Measurements from ENCODE around the gene ZNF839.
"Not testable (repeated sequence)": the region's sequence is repeated elsewhere in the genome, so short reads cannot be mapped to it uniquely, and the experiment has no call there.

ZNF839 gene

GRCh38 chr14:102319351-102320032 is at the start of gene ZNF839:
TSS of gene ZNF839 (plus strand) at chr14:102319746. CDS start at chr14:102319766, 20 bp downstream.
- DNase-seq, result peak; percentile 86 to 95

GRCh38 chr14:102272392-102272791 is 47.2 kb upstream of the ZNF839 start:
- DNase-seq, result peak in 1 of 2 donors; percentile 12

DNA sequence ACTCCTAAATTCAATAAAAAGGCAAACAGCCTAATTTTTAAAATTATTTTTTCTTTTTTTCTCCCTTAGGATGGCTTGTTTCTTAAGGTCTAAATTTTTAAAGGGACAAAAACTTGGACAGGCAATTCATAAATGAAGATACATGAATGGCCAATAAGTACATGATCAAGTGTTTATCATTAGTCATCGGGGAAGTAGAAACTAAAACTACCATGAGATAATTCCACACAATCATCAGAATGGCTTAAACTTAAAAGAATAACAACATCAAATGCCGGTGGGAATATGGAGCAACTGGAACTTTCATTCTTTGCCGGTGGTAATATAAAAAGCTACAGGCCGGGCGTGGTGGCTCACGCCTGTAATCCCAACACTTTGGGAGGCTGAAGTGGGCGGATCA is 43.7 kb upstream of the ZNF839 start:
- no peak for DNase-seq

GRCh38 chr14:102277874-102278630 is 41.5 kb upstream of the ZNF839 start:
- no peak for DNase-seq

GRCh38 chr14:102278631-102278935 is 41.0 kb upstream of the ZNF839 start:
- DNase-seq, result no peak

DNA sequence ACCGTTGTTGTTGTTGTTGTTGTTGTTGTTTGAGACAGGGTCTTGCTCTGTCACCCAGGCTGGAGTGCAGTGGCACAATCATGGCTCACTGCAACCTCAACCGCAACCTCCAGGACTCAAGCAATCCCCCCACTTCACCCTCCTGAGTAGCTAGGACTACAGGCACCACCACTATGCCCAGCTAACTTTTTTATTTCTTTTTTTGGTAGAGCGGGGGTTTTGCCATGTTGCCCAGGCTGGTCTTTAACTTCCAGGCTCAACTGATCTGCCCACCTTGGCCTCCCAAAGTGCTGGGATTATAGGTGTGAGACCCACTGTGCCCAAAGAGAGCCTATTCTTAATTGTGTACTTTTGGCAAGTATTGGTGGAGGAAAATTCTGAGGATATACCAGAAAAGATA is 40.3 kb upstream of the ZNF839 start:
- DNase-seq, result no peak

DNA sequence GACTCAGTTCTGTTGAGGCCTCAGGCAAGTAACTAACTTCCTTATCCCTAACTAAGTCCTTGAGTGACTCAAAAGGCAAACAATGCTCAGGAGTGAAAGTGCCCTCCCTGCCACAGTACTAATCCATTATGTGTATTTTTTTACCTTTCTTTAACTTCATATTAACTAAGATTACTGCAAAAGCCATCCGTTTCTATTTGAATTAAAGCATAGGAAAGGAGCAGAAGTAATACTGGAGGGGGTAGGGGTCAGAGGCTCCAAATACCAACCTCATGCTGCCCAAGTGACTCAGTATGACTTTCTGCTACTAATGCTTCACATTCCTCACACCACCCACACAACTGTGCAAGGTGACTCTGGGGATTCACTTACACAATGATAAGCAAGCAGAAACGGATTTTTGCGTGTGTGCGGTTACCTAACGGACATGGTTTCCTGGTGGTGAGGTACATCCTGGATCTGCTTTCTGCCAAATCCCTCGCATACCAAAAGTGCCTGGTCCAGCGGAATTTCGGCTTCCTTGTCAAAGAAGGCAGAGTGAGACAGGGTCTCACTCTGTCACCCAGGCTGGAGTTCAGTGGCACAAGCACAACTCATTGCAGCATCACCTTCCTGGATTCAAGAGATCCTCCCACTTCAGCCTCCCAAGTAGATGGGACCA is 39.7 kb upstream of the ZNF839 start:
- no peak for DNase-seq

DNA sequence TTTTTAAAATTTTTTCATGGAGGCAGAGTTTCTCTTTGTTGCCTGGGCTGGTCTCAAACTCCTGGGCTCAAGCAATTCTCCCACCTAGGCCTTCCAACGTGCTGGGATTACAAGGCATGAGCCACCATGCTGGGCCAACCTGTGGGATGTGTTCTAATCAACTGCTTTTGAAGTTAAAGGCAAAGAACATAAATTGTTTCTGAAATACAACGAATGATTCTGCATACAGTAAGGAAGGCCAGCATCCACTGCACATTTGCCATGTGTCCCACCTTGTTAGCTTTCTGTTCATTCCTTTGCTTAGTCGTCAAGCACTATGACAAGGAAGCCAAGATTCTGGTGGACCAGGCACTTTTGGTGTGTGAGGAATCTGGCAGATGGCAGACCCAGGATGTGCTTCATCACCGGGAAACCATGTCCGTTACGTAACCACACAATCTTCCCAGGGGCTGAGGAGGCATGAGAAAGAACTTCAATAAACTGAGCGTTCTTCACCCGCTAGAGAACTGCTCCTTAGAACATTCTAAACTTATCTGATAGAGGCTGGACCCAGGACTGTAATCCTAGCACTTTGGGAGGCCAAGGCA is 39.1 kb upstream of the ZNF839 start:
- no peak for DNase-seq

- no peak for DNase-seq
Measured at GRCh38 chr14:102282751-102283465, 36.6 kb upstream of the ZNF839 start.

DNA sequence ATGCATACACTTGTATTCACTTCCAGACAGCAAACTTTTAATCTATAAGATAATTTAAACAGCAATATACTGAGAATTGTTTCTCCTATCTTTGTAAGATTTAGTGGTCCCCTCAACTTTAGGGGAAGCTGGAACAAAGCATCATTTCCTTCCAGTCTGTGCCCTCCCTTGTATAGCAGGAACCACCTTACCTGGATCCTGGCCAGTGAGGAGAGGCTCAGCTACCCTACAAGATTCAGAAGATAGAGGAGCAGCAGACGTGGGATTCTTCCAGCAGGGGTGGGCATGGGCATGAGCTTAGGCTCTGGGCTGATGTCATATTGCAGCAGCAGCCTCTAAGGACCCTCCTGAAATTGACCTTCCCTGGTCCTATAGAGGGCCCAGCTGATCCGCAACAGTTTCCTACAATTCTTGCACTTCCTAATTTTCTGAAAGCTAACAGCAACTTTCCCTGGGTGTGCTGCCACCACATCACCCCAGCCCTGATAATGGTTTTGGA is 35.9 kb upstream of the ZNF839 start:
- no peak for DNase-seq

DNA sequence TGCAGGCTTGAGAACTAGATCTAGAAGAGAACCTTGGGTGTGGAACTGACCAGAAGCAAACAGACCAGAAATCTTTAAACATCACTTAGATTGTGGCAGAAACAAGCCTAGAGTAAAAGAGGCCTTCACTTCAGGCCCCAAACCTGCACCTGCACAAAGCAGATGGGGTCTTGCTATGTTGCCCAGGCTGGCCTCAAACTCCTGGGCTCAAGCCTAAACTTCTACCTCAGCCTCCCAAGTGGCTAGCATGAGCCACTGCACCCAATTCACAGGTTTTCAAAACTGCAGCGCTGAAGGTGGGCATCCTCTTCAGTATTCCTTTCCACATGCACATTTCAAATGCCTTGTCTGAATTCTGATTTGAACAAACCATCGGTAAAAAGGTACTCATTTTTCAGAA is 34.4 kb upstream of the ZNF839 start:
- no peak for DNase-seq

GRCh38 chr14:102288139-102288538 is 31.4 kb upstream of the ZNF839 start:
- DNase-seq, result no peak

DNA sequence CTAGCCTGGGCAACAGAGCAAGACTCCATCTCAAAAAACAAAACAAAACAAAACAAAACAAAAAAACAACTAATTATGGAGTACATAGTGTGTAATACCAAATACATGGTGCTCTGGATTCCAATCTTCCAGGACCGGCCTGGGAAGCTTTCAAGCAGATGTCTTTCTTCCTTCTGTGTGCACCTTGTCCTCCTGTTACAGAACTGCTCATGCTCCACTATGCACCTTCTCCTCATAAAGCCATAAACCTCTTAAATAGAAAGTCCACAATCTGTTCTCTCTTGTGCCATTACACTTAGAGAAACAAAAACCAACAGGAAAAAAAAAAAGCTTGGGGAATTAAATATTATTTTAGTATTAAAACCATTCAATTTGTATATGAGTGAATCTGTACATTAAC is 27.1 kb upstream of the ZNF839 start:
- DNase-seq, result no peak

- no peak for DNase-seq
Measured at GRCh38 chr14:102293781-102294180, 25.8 kb upstream of the ZNF839 start.

DNA sequence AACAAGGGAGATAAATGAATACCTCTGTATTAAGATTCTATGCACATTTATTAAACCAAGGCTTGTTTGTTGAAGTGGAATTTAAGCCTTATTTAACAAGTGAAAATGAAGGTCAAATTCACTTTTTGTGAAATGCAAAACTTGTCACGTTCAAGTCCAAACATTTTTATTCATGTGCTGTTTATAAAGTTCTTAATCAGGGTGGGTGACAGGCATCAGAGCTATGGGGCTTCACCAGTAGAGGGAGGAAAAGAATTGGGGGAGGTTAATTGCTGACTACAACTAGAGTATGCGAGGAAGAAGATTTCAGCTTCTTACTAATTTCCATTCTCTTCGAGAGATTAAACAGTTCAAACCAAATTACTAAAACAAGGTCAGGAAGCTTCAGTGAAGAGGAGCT is 24.3 kb upstream of the ZNF839 start:
- DNase-seq, result no peak

DNA sequence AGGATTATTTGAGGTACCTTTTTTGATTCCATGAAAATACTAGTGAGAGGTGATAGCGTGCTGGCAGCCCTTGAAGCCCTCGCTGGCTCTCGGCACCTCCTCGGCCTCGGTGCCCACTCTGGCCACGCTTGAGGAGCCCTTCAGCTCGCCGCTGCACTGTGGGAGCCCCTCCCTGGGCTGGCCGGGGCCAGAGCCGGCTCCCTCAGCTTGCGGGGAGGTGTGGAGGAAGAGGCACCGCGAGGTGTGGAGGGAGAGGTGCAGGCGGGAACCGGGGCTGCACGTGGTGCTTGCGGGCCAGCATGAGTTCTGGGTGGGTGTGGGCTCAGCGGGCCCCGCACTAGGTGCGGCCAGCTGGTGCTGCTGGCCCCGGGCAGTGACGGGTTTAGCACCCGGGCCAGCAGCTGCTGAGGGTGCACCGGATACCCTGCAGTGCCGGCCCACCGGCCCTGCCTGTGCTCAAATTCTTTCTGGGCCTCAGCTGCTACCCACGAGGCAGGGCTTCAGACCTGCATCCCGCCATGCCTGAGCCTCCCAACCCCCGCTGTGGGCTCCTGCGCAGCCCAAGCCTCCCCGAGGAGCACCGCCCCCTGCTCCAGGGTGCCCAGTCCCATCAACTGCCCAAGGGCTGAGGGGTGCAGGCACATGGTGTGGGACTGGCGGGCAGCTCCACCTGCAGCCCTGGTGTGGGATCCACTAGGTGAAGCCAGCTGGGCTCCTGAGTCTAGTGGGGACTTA is 21.9 kb upstream of the ZNF839 start:
- DNase-seq, result no peak

DNA sequence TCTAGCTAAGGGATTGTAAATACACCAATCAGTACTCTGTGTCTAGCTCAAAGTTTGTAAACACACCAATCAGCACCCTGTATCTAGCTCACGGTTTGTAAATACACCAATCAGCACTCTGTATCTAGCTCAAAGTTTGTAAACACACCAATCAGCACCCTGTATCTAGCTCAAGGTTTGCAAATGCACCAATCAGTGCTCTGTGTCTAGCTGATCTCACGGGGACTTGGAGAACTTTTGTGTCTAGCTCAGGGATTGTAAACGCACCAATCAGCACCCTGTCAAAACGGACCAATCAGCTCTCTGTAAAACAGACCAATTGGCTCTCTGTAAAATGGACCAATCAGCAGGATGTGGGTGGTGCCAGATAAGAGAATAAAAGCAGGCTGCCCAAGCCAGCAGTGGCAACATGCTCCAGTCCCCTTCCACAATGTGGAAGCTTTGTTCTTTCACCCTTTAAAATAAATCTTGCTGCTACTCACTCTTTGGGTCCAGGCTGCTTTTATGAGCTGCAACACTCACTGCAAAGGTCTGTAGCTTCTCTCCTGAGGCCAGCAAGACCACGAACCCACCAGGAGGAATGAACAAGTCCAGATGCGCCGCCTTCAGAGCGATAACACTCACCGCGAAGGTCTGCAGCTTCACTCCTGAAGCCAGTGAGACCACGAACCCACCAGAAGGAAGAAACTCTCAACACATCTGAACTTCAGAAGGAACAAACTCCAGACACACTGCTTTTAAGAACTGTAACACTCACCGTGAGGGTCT is 21.1 kb upstream of the ZNF839 start:
- not testable (repeated sequence) for DNase-seq

DNA sequence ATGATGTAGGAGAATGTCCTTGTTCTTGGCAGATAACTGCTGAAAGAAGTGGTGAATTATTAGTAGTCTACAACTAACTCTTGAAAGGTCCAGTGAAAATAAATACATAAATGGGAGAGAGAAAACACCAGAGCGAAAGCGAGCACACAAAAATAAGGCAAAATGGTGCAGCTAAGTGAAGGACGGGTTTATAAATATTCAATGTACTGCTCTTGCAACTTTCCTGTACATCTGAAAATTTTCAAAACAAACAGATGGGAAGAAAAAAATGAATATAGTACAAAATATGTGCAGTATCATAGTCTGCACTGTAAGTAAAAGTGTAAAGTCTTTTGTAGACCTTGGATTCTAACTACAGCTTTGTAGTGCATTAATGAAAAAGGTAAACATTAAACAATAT is 15.9 kb upstream of the ZNF839 start:
- no peak for DNase-seq

DNA sequence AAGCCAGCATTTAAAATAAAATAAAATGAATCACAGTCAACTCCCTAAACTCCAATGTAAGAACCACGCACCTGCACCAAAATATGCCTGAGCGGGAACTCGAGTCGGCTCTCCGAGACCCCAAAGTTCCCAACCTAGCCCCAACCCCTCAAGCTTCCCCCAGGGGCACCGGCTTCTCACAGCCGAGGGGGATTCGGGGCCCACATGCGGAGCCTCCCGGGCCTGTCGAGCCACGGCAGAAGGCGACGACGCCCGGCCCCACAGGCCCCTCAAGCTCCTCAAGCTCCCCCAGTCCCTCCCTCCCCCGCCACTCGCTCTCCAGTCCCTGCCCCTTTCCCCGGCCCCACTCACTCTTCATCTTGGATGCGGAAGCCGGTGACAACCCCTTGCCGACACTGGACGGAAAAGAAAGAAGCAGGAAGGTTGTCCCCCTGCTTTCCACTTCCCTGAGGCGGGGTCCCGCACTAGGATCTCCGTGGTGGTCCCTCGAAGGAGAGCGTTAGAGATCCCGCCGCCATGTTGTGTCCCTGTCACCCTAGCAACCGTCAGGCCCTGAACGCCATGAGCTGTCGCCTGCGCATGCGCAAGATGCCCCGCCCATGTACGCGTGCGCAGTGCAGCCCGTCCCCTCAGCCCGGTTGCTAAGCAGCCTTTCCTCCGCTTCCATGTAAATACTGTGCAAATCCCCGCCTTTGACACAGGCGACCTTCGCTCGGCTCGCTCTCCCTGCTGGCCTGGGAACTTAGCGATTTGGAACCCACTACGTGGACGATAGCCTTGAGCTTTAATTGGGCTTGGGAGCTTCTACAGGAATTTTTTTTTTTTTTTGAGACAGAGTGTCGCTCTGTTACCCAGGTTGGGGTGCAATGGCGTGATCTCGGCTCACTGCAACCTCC is 14.7 kb upstream of the ZNF839 start, which contains the start of gene MOK:
MOK (minus strand) TSS at position 554 of the 896 bp plus-strand sequence; CDS start at position 358, 196 bp downstream.
- peak; percentile 93 to 99 for DNase-seq

Data from inflammatory macrophage treated with lipopolysaccharide for 1 hour (primary cell).